Endothelial cell (in vitro differentiated cells): Measurements from ENCODE around the gene PCP4L1. TPM values are rescaled to one million over a fixed set of nuclear protein-coding genes. Genes with fewer than 3 reads are reported as not detected.
"Not testable (repeated sequence)": the region's sequence is repeated elsewhere in the genome, so short reads cannot be mapped to it uniquely, and the experiment has no call there.

Source experiments
- DNase-seq: peaks from one replicate; pipeline ENCODE4 v3.0.0; 2021; ENCODE audit warnings: low spot score
- H3K27ac Mint-ChIP-seq: one replicate; pipeline ENCODE4 v1.8.0; 2021; ENCODE audit warnings: mixed read lengths, inconsistent platforms; ENCODE audit not compliant: unreplicated experiment
- H3K27me3 Mint-ChIP-seq: one replicate; pipeline ENCODE4 v1.8.0; 2021; ENCODE audit warnings: mild to moderate bottlenecking, moderate library complexity, mixed read lengths, inconsistent platforms; ENCODE audit not compliant: unreplicated experiment
- H3K36me3 Mint-ChIP-seq: one replicate; pipeline ENCODE4 v1.8.0; 2021; ENCODE audit warnings: mild to moderate bottlenecking, low read depth, mixed read lengths, inconsistent platforms; ENCODE audit not compliant: unreplicated experiment
- H3K4me1 Mint-ChIP-seq: one replicate; pipeline ENCODE4 v1.8.0; 2021; ENCODE audit warnings: mild to moderate bottlenecking, mixed read lengths, inconsistent platforms; ENCODE audit not compliant: unreplicated experiment
- H3K4me3 Mint-ChIP-seq: one replicate; pipeline ENCODE4 v1.8.0; 2021; ENCODE audit warnings: mild to moderate bottlenecking, mixed read lengths, inconsistent platforms; ENCODE audit not compliant: unreplicated experiment
- H3K9me3 Mint-ChIP-seq: one replicate; pipeline ENCODE4 v1.8.0; 2021; ENCODE audit warnings: mixed read lengths, inconsistent platforms; ENCODE audit not compliant: unreplicated experiment
- CTCF ChIP-seq: fragments of 200-600 bp; sonication (generic); IDR thresholded peaks from one replicate; pipeline ENCODE4 v1.5.0; 2021; ENCODE audit warnings: antibody characterized with exemption; ENCODE audit not compliant: unreplicated experiment
- total RNA-seq: library from RNA; stranded (reverse); fragmentation: NEBNext Ultra II Directional; extraction: Animal tissue kit (Norgen Biotek cat#: 25700); gene quantifications from one replicate; pipeline ENCODE4 v1.2.1, GENCODE V29; 2021; ENCODE audit not compliant: unreplicated experiment

The PCP4L1 gene
- total RNA-seq, 1 donor from 2014 or later, result not detected

DNA sequence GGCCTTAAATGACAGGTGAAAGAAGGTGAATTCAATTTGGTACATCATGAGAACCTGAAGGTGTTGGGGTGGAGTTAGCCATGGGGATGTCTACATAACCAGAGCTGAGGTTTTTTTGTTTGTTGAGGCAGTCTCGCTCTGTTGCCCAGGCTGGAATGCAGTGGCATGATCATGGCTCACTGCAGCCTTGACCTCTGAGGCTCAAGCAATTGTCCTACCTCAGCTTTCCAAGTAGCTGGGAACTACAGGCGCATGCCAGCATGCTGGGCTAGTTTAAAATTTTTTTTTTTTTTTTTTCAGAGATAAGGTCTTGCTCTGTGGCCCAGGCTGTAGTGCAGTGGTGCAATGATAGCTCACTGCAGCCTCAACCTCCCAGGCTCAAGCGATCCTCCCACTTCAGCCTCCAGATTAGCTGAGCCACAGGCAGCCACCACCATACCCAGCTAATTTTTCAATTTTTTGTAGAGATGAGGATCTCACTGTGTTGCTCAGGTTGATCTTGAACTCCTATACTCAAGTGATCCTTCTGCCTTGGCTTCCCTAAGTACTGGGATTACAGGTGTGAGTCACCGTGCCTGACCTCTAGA is 53.1 kb downstream of the PCP4L1 start:
- no peak for DNase-seq
- no peak for TF ChIP-seq CTCF
- H3K36me3 Mint-ChIP-seq, result no peaks in the 10 kb centered on the region
- no peaks in the 10 kb centered on the region for H3K9me3 Mint-ChIP-seq
- H3K27me3 Mint-ChIP-seq, result peaks cover 3% of the 10 kb centered on the region
- H3K27ac Mint-ChIP-seq, result no peak overlapping the region
- no peak overlapping the region for H3K4me3 Mint-ChIP-seq
- H3K4me1 Mint-ChIP-seq, result peaks cover 17% of the 10 kb centered on the region

DNA sequence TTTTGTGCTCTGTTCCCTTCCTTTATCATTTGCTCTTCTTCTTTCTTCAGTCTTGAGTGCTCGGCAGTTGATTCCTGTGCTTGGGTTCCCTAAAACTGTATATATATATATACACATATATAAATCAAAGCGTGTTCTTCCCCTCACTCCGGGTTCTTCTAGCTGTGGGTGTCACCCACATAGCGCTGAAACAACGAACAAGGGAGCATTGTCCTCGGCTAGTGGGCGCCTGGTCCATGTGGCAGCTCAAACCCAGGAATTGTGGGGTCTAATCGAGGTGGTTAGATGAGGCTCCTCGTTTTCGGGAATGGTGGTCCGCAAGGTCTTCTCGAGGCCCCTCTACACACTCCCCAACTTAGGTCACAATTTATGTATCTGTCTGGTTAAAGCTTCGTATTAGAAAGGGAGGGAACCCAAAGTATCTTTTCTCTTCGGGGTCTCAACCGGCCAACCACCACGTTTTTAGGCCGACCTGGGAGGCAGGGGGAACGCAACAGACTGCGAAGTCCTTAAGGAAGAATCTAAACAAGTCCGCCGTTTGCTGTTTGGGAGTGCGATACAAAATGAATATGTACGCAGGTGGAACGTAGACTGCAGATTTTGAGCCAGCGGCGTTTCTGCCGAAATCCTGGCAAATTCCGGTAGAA is 55.1 kb downstream of the PCP4L1 start:
- Mint-ChIP-seq H3K27me3 (peaks cover 1% of the 10 kb centered on the region), H3K9me3 (no peaks in the 10 kb centered on the region), H3K4me1 (peaks cover 14% of the 10 kb centered on the region), H3K36me3 (no peaks in the 10 kb centered on the region), H3K4me3 (peak overlapping the region; percentile 99), H3K27ac (peak overlapping the region; percentile 98)
- TF ChIP-seq CTCF, result no peak
- DNase-seq, result no peak

DNA sequence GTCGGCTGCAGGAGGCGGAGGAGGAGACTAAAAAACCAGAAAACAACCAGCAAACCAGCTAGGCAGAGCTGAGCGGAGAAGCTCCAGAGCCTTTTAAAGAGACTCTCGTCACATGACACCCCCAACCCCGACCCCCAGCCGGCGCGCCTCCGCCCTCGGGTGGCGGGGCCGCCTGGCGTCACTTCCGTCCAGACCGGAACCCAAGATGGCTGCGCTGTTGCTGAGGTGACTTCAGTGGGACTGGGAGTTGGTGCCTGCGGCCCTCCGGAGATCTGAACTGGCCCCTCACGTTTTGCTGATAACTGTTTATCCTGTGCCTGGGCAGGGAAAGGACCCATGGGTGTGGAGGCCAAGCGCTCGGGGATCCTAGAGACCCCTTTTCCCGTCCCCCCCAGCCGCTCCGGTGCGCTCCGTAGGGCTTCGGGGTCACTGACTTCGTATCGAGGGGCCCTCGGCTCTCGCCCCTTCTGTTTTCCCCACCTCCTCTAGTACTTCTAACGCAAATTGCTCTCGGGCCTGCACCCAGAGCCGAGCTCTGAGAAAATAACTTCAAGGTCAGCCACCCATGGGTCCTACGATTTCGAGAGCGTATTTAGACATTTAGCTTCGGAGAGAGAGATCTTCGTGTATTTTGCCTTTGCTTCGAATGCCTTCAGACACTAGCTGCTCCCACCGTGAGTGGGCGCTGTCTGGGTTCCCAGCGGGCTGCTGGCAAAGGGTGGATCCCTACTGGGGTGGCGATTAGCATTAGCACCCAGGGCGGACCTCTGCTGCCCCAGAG is 55.8 kb downstream of the PCP4L1 start, which contains the start of gene SDHC:
Gene SDHC (plus strand): TSS at position 181 of the 781 bp plus-strand sequence. CDS start 25 bp downstream, at position 206.
- no peaks in the 10 kb centered on the region for H3K36me3 Mint-ChIP-seq
- peak; percentile 91 for DNase-seq
- H3K4me1 Mint-ChIP-seq, result peaks cover 14% of the 10 kb centered on the region
- peak within 1 kb of the TSS; percentile 99 for H3K4me3 Mint-ChIP-seq
- peak within 1 kb of the TSS; percentile 98 for H3K27ac Mint-ChIP-seq
- TF ChIP-seq CTCF, result peak; percentile 33
- H3K27me3 Mint-ChIP-seq, result no peaks in the 10 kb centered on the region
- H3K9me3 Mint-ChIP-seq, result no peaks in the 10 kb centered on the region

DNA sequence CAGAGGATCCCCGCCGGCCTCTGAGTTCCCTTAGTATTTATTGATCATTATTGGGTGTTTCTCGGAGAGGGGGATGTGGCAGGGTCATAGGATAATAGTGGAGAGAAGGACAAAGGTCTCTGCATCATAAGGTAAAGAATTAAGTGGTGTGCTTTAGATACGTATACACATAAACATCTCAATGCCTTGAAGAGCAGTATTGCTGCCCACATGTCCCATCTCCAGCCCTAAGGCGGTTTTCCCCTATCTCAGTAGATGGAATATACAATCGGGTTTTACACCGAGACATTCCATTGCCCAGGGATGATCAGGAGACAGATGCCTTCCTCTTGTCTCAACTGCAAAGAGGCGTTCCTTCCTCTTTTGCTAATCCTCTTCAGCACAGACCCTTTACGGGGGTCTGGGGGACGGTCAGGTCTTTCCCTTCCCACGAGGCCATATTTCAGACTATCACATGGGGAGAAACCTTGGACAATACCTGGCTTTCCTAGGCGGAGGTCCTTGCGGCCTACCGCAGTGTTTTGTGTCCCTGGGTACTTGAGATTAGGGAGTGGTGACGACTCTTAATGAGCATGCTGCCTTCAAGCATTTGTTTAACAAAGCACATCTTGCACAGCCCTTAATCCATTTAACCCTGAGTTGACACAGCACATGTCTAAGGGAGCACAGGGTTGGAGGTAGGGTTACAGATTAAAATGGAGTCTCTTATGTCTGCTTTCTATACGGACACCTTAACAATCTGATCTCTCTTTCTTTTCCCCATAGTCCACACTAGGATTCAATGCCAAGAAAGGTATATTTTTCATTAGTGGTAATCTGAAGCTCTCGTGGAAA is 57.5 kb downstream of the PCP4L1 start:
- not testable (repeated sequence) for H3K9me3 Mint-ChIP-seq, H3K27ac Mint-ChIP-seq, DNase-seq, H3K27me3 Mint-ChIP-seq, H3K4me3 Mint-ChIP-seq, H3K36me3 Mint-ChIP-seq
- peaks cover 14% of the 10 kb centered on the region for H3K4me1 Mint-ChIP-seq

GRCh38 chr1:161324020-161324419 is 65.5 kb downstream of the PCP4L1 start:
- Mint-ChIP-seq H3K4me1 (no peaks in the 10 kb centered on the region), H3K27me3 (no peaks in the 10 kb centered on the region), H3K27ac (no peak overlapping the region)

More at GRCh38 chr1:161324020-161324419, 65.5 kb downstream of the PCP4L1 start:
- no peak for DNase-seq
- Mint-ChIP-seq H3K4me3 (no peak overlapping the region), H3K9me3 (no peaks in the 10 kb centered on the region), H3K36me3 (peaks cover 4% of the 10 kb centered on the region)
- no peak for TF ChIP-seq CTCF
